Measurements from ENCODE around the gene CCBE1. TPM values are rescaled to one million over a fixed set of nuclear protein-coding genes. Genes with fewer than 3 reads are reported as not detected.

Gene CCBE1
- polyA plus RNA-seq, 1 of the 3 experiments (the other 2 are of a cell fraction), result 5.0 TPM

GRCh38 chr18:59517446-59518165, 179.6 kb downstream of the CCBE1 start (continued):
- no peak for TF ChIP-seq ZBTB33 (IDR thresholded peaks at IDR 0.05; ENCODE audit: borderline replicate concordance, low read depth)
- peak; percentile 60 for TF ChIP-seq TCF12 (IDR thresholded peaks at IDR 0.05)
- TF ChIP-seq RCOR1 (IDR thresholded peaks at IDR 0.05; ENCODE audit: low read length), result peak; percentile 88
- TF ChIP-seq EP300 (IDR thresholded peaks at IDR 0.05; ENCODE audit: borderline replicate concordance in 1 of 2, low read depth in 1 of 2, low read length in 1 of 2), result peak in 1 of 2 experiments; percentile 95; a peak in 1 of 4 replicates
- no peak for TF ChIP-seq MEF2A (IDR thresholded peaks at IDR 0.05; ENCODE audit: borderline replicate concordance, low read depth)
- peak; percentile 28 for TF ChIP-seq RAD21 (IDR thresholded peaks at IDR 0.05; ENCODE audit: low read length)
- TF ChIP-seq POLR2AphosphoS5 (IDR thresholded peaks at IDR 0.05; ENCODE audit: low read depth, low read length), result peak; percentile 25; the same call in 1 of the 2 replicates
- TF ChIP-seq JUND (IDR thresholded peaks at IDR 0.05), result no peak
- TF ChIP-seq SIN3A (IDR thresholded peaks at IDR 0.05; ENCODE audit: borderline replicate concordance, low read depth, low read length), result no peak
- no peak for TF ChIP-seq CTCF (IDR thresholded peaks at IDR 0.05)
- no peak for TF ChIP-seq USF1 (IDR thresholded peaks at IDR 0.05; ENCODE audit: borderline replicate concordance, low read depth)
- TF ChIP-seq RXRA (IDR thresholded peaks at IDR 0.05; ENCODE audit: borderline replicate concordance, low read depth), result no peak
- peak; percentile 97 for TF ChIP-seq REST (IDR thresholded peaks at IDR 0.05; ENCODE audit: low read depth, low read length)
- no peak for TF ChIP-seq NRF1 (IDR thresholded peaks at IDR 0.05; ENCODE audit: low read depth, low read length)
- TF ChIP-seq GATA2 (CRISPR knock-in tag; IDR thresholded peaks at IDR 0.05), result peak; percentile 67
- TF ChIP-seq NFIC (IDR thresholded peaks at IDR 0.05; ENCODE audit: borderline replicate concordance), result no peak
- TF ChIP-seq PBX3 (IDR thresholded peaks at IDR 0.05), result no peak
- TF ChIP-seq TAF1 (IDR thresholded peaks at IDR 0.05; ENCODE audit: borderline replicate concordance, low read depth, low read length), result no peak
- TF ChIP-seq ELF1 (IDR thresholded peaks at IDR 0.05), result no peak
- TF ChIP-seq FOXM1 (IDR thresholded peaks at IDR 0.05; ENCODE audit: low read depth), result no peak
